Tibial artery (tissue), 4 donors: ENCODE measurements around the gene FAAP100.

Experiments
- DNase-seq, 2 donors: peaks; one replicate each; pipeline ENCODE4 v3.0.0-alpha.2; 2019
- H3K27ac ChIP-seq, 2 donors: fragments of 200-600 bp; sonication (generic) in 1 of 2; 1 replicate in 1 of 2; 2 replicates in 1 of 2; pipeline ENCODE4 v1.5.1; 2018 to 2019; ENCODE audit warnings: mild to moderate bottlenecking in 1 of 2
- H3K27me3 ChIP-seq, 2 donors: fragments of 200-600 bp; sonication (generic) in 1 of 2; one replicate each; pipeline versions ENCODE4 v1.5.1 to v1.6.0; 2016 to 2019
- H3K36me3 ChIP-seq, 3 donors: fragments of 200-600 bp; sonication (generic) in 2 of 3; one replicate each; pipeline ENCODE4 v1.5.1; 2016 to 2019; ENCODE audit warnings: mild to moderate bottlenecking in 2 of 3
- H3K4me1 ChIP-seq, 4 donors: fragments of 200-600 bp; sonication (generic) in 2 of 4; 1 replicate in 3 of 4; 2 replicates in 1 of 4; pipeline ENCODE4 v1.5.1; 2016 to 2019
- H3K4me3 ChIP-seq, 2 donors: fragments of 200-600 bp; sonication (generic) in 1 of 2; 1 replicate in 1 of 2; 2 replicates in 1 of 2; pipeline ENCODE4 v1.5.1; 2018 to 2019; ENCODE audit warnings: mild to moderate bottlenecking in 2 of 2
- H3K9me3 ChIP-seq, 3 donors: fragments of 200-600 bp; sonication (generic) in 1 of 3; one replicate each; pipeline ENCODE4 v1.5.1; 2016 to 2019
- CTCF ChIP-seq, 2 experiments: fragments of 200-600 bp in 1 of 2; fragments of 450-650 bp in 1 of 2; IDR thresholded peaks; one replicate each; pipeline ENCODE4 v1.5.1; 2017 to 2019; ENCODE audit warnings: antibody characterized with exemption in 2 of 2, mild to moderate bottlenecking in 1 of 2, moderate library complexity in 1 of 2
- intact Hi-C: fragments of 100-400 bp; cut with DNase I; formaldehyde crosslinking; loops from one replicate; pipeline ENCODE4 v1.15.0; 2023; ENCODE audit warnings: low total_unique reads

Gene FAAP100

GRCh38 chr17:81563861-81564586, 11.9 kb upstream of the FAAP100 start:
- Histone ChIP-seq H3K27ac (peak overlapping the region; percentile 70 to 79), H3K36me3 (peaks cover 45 to 78% (median 54%) of the 10 kb centered on the region in 3 donors), H3K4me3 (peak overlapping the region; percentile 8 to 21), H3K27me3 (no peaks in the 10 kb centered on the region), H3K4me1 (peaks cover 0 to 73% (median 50%) of the 10 kb centered on the region in 4 donors), H3K9me3 (no peaks in the 10 kb centered on the region)
- TF ChIP-seq CTCF (IDR thresholded peaks at IDR 0.05), result no peak
- intact Hi-C loops, result no loop called here
- no peak for DNase-seq

DNA sequence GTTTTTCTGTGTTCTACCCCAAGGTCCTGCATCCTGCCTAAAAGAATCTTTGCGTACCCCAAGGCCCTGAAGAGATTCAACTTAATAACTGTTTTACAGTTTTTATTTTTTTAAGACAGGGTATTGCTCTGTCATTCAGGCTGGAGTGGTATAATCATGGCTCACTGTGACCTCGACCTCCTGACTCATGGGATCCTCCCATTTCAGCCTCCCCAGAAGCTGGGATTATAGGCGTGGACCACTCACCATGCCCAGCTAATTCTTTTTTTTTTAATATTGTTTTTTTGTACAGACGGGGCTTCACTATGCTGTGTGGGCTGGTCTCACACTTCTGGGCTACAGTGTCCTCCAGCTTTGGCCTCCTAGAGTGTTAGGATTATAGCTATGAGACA, 9.3 kb upstream of the FAAP100 start:
- no peak for DNase-seq
- TF ChIP-seq CTCF (IDR thresholded peaks at IDR 0.05), result no peak
- H3K4me1 ChIP-seq, result peaks cover 0 to 52% (median 29%) of the 10 kb centered on the region in 4 donors
- peaks cover 46 to 89% (median 67%) of the 10 kb centered on the region in 3 donors for H3K36me3 ChIP-seq
- H3K9me3 ChIP-seq, result no peaks in the 10 kb centered on the region
- intact Hi-C loops, result no loop called here
- H3K27ac ChIP-seq, result peak overlapping the region in 1 of 2 donors; percentile 4
- H3K4me3 ChIP-seq, result no peak overlapping the region
- no peaks in the 10 kb centered on the region for H3K27me3 ChIP-seq

DNA sequence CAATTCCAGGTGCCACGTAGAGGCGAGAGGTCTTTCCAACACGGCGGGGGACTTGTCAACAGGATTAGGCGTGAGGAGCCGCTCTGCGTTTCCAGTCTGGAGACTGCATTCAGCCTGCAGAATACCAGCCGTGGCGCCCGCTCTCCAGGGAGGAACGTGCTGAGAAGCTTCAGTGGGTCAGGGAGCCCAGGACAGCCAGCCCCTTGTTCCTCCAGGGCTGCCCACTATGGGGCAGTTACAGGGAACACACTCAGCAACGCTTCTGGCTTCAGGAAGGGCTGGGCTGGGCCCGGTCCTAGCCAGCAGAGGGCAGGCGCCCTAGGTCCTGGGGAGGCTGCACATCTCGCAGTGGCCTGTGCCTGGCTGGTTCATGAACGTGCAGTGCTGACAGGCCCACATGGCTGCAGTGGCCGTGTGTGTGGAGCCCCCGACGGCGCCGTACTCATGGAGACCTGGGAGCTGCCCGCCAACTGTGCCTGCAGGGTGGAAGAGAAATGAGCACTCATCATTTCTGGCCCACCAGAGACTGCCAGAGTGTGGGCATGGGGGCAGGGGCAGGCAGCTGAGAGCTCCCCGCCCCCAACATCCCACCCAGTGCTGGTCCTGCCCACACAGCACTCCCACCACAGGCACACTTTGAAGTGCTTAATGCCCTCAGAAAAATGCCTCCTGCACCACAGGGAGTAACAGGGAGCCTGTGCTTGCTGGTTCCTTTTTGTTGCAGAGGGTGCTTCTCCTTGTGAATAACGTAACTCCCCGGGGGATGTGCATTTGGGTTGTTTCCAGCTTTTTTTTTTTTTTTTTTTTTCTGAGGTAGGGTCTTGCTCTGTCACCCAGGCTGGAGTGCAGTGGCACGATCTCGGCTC, 7.0 kb upstream of the FAAP100 start:
- Histone ChIP-seq H3K27ac (no peak overlapping the region), H3K4me1 (peaks cover 0 to 43% (median 12%) of the 10 kb centered on the region in 4 donors), H3K4me3 (no peak overlapping the region), H3K27me3 (no peaks in the 10 kb centered on the region), H3K9me3 (no peaks in the 10 kb centered on the region), H3K36me3 (peaks cover 35 to 76% (median 55%) of the 10 kb centered on the region in 3 donors)
- TF ChIP-seq CTCF (IDR thresholded peaks at IDR 0.05), result no peak
- no peak for DNase-seq
- intact Hi-C loops, result no loop called here

DNA sequence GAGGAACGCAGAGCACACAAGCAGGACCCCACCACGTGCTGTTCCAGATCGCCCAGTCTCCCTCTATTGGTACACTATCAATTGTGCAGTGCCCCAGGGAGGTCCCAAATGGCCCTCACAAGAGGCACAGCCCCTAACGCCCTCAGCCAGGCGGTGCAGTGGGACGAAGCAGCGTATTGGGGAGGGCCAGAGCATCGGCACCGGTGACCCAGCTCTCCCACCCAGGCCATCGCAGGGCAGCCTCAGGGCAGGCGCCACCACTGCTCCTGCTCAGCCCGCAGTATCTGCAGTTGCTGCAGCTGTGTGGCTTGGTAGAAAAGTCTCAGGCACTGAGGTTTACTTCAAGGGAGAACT, 5.9 kb upstream of the FAAP100 start:
- Histone ChIP-seq H3K9me3 (no peaks in the 10 kb centered on the region), H3K4me1 (peaks cover 0 to 43% (median 19%) of the 10 kb centered on the region in 4 donors), H3K4me3 (no peak overlapping the region), H3K27me3 (no peaks in the 10 kb centered on the region), H3K27ac (peak overlapping the region; percentile 41 to 43), H3K36me3 (peaks cover 26 to 66% (median 49%) of the 10 kb centered on the region in 3 donors)
- no peak for DNase-seq
- TF ChIP-seq CTCF (IDR thresholded peaks at IDR 0.05), result no peak
- intact Hi-C loops, result no loop called here

- peaks cover 26 to 60% (median 46%) of the 10 kb centered on the region in 3 donors for H3K36me3 ChIP-seq
- H3K27me3 ChIP-seq, result no peaks in the 10 kb centered on the region
- no peaks in the 10 kb centered on the region for H3K9me3 ChIP-seq
- H3K27ac ChIP-seq, result peak overlapping the region; percentile 41 to 43
- TF ChIP-seq CTCF (IDR thresholded peaks at IDR 0.05), result no peak
- intact Hi-C loops, result no loop called here
- no peak overlapping the region for H3K4me3 ChIP-seq
- no peak for DNase-seq
- peaks cover 0 to 37% (median 20%) of the 10 kb centered on the region in 4 donors for H3K4me1 ChIP-seq
These were observed 5.3 kb upstream of the FAAP100 start for GRCh38 chr17:81557276-81558114.
